Measurements from ENCODE around the gene DNAH10.
"Not testable (repeated sequence)": the region's sequence is repeated elsewhere in the genome, so short reads cannot be mapped to it uniquely, and the experiment has no call there.

DNAH10 gene

GRCh38 chr12:123910761-123911193 lies 148.7 kb downstream of the DNAH10 start:
- DNase-seq = no peak

GRCh38 chr12:123911672-123912409 lies 149.7 kb downstream of the DNAH10 start:
- not testable (repeated sequence) for DNase-seq

- no peak for DNase-seq
Measured at GRCh38 chr12:123912415-123913380, 150.6 kb downstream of the DNAH10 start.

GRCh38 chr12:123914726-123915333 lies 152.7 kb downstream of the DNAH10 start:
- no peak for DNase-seq

- DNase-seq = no peak
Measured at GRCh38 chr12:123916729-123917128, 154.6 kb downstream of the DNAH10 start.

GRCh38 chr12:123917337-123917850 lies 155.3 kb downstream of the DNAH10 start:
- no peak for DNase-seq

- DNase-seq = no peak
Measured at GRCh38 chr12:123919980-123920360, 157.9 kb downstream of the DNAH10 start.

GRCh38 chr12:123923038-123923437 lies 160.9 kb downstream of the DNAH10 start:
- DNase-seq = no peak

- no peak for DNase-seq
Measured at GRCh38 chr12:123923927-123924326, 161.8 kb downstream of the DNAH10 start.

GRCh38 chr12:123924539-123924938 lies 162.4 kb downstream of the DNAH10 start:
- DNase-seq = no peak

- DNase-seq = no peak
Measured at GRCh38 chr12:123928274-123928865, 166.3 kb downstream of the DNAH10 start.

GRCh38 chr12:123928897-123929296 lies 166.8 kb downstream of the DNAH10 start:
- DNase-seq = no peak

GRCh38 chr12:123929946-123930583 lies 168.0 kb downstream of the DNAH10 start:
- no peak for DNase-seq

- DNase-seq = no peak
Measured at GRCh38 chr12:123931686-123932321, 169.7 kb downstream of the DNAH10 start.

- DNase-seq = no peak
Measured at GRCh38 chr12:123933214-123933613, 171.1 kb downstream of the DNAH10 start.

- no peak for DNase-seq
Measured at GRCh38 chr12:123934016-123934620, 172.0 kb downstream of the DNAH10 start.

- DNase-seq = no peak
Measured at GRCh38 chr12:123934829-123935228, 172.7 kb downstream of the DNAH10 start.

- DNase-seq = no peak
Measured at GRCh38 chr12:123935956-123936355, 173.9 kb downstream of the DNAH10 start.

GRCh38 chr12:123936471-123936870 lies 174.4 kb downstream of the DNAH10 start:
- no peak for DNase-seq

- DNase-seq = no peak
Measured at GRCh38 chr12:123936956-123937706, 175.0 kb downstream of the DNAH10 start.
